Right lobe of liver (tissue), 4 donors: ENCODE measurements around the gene ZMYND15.

ENCODE experiments used
- CTCF ChIP-seq, 4 donors: fragments of 200-600 bp in 3 of 4; fragments of 450-650 bp in 1 of 4; IDR thresholded peaks; one replicate each; pipeline versions ENCODE4 v1.5.1 to v1.8.0; 2016 to 2022; ENCODE audit warnings: antibody characterized with exemption in 4 of 4, mild to moderate bottlenecking in 2 of 4
- POLR2A ChIP-seq: fragments of 450-650 bp; IDR thresholded peaks from one replicate; pipeline ENCODE4 v1.6.1; 2017; ENCODE audit warnings: antibody characterized with exemption, mild to moderate bottlenecking
- donor health status: DM: no; HTN: no; CAD: no.
- donor health status: DM: no; HTN: no; CAD: no.
- donor health status: DM: no; HTN: yes; CAD: no.

- TF ChIP-seq CTCF (IDR thresholded peaks at IDR 0.05): no peak
- TF ChIP-seq POLR2A: no peak
Observed at GRCh38 chr17:4704991-4705390, 34.6 kb upstream of the ZMYND15 start.
